ENCODE measurements around the gene CCDC159.

Gene CCDC159

DNA sequence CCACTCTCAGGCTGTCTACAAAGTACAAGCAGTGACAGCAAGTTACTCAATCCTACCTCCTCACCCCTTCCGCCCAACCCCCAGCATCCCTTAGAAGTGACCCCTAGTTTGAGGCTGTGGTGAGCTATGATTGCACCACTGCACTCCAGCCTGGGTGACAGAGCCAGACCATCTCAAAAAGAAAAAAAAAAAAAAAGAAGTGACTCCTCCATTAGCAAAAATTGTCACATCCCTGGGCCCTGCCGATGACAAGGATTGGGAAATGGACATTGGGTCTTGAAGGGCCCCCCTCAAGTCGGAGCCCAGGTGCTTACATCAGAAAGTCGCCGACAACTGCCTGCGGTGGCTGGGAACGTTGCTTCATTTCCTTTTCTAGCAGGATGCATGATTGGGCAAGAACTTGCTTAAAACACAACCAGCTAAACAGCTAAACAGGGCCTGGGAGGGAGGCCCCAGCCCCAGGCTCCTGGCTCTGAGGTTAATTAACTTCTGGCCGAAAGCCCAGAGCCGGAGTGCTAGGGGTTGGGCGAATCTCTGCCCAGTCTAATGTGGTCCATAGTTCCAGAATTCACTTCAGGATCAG, 22.1 kb upstream of the CCDC159 start:
- 0 out of 2 replicates have a peak, but pooled peaks have one; percentile 70 for TF ChIP-seq SIN3A (IDR thresholded peaks at IDR 0.05; ENCODE audit: borderline replicate concordance, insufficient read depth, low read length)
- TF ChIP-seq FOXP2 (optimal IDR thresholded peaks at IDR 0.05; ENCODE audit: borderline replicate concordance, extremely low read depth, extremely low read length, insufficient read depth) = peak; percentile 85
- TF ChIP-seq TAF1 (IDR thresholded peaks at IDR 0.05; ENCODE audit: borderline replicate concordance, insufficient read depth, low read length) = peak; percentile 44; the same call in 1 of the 2 replicates
- TF ChIP-seq, protein P1, sequence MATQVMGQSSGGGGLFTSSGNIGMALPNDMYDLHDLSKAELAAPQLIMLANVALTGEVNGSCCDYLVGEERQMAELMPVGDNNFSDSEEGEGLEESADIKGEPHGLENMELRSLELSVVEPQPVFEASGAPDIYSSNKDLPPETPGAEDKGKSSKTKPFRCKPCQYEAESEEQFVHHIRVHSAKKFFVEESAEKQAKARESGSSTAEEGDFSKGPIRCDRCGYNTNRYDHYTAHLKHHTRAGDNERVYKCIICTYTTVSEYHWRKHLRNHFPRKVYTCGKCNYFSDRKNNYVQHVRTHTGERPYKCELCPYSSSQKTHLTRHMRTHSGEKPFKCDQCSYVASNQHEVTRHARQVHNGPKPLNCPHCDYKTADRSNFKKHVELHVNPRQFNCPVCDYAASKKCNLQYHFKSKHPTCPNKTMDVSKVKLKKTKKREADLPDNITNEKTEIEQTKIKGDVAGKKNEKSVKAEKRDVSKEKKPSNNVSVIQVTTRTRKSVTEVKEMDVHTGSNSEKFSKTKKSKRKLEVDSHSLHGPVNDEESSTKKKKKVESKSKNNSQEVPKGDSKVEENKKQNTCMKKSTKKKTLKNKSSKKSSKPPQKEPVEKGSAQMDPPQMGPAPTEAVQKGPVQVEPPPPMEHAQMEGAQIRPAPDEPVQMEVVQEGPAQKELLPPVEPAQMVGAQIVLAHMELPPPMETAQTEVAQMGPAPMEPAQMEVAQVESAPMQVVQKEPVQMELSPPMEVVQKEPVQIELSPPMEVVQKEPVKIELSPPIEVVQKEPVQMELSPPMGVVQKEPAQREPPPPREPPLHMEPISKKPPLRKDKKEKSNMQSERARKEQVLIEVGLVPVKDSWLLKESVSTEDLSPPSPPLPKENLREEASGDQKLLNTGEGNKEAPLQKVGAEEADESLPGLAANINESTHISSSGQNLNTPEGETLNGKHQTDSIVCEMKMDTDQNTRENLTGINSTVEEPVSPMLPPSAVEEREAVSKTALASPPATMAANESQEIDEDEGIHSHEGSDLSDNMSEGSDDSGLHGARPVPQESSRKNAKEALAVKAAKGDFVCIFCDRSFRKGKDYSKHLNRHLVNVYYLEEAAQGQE (IDR thresholded peaks at IDR 0.05; ENCODE audit: insufficient read depth in 1 of 2, low read depth in 2 of 2, low read length in 2 of 2) = peak in 1 of 2 experiments; percentile 71; a peak in 2 of 4 replicates
- TF ChIP-seq POLR2AphosphoS5 (IDR thresholded peaks at IDR 0.05; ENCODE audit: low read depth, low read length) = peak; percentile 43; the same call in 1 of the 2 replicates

DNA sequence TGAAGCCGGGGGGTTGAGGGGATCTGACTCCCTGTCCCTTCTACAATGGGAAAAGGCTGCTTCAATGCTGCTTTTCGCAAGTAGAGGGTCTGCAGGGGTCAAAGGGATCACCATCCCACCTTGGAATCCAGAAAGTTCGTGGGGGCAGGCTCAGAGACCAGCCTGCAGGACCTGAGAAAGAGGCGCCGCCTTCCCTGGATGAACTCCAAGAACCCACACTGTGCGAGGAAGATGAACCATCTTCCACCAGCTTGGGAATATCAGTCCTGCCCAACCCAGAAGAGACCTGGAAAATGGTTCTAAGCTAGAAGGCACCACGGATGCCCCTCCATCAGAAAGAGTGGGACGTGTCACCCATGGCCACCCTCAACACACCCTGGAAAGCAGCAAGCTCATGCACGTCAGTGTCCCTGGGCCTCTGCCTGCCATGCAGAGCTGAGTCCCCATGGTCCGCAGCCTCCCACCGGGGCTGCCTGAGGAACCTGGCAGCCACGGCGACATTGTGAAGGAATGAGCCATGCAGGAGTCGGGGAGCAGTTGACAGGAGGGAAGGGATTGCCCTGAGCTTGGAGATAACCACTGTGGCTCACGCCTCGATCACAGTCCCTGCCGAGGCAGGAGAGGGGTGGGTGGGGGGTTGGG, 21.4 kb upstream of the CCDC159 start:
- TF ChIP-seq, protein P1 (IDR thresholded peaks at IDR 0.05; ENCODE audit: insufficient read depth in 1 of 2, low read depth in 2 of 2, low read length in 2 of 2) = no peak
- TF ChIP-seq FOXP2 (optimal IDR thresholded peaks at IDR 0.05; ENCODE audit: borderline replicate concordance, extremely low read depth, extremely low read length, insufficient read depth) (no peak), SIN3A (IDR thresholded peaks at IDR 0.05; ENCODE audit: borderline replicate concordance, insufficient read depth, low read length) (no peak)

DNA sequence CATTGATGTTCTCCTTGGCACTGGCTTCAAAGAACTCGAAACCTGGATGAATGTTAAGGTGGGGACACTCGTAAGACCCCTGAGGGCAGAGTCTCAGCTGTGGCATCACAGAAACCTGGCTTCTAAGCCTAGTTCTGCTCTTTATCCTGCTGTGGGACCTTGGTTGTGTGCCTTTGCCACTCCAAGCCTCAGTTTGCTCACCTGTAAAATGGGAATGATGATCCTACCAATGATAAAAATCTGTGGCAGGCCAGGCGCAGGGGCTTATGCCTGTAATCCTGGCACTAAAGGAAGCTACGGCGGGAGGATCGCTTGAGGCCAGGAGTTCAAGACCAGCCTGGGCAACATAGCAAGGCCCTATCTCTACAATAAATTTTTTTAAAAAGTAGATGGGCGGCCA, 20.8 kb upstream of the CCDC159 start:
- TF ChIP-seq, protein P1 (IDR thresholded peaks at IDR 0.05; ENCODE audit: insufficient read depth in 1 of 2, low read depth in 2 of 2, low read length in 2 of 2) = no peak
- no peak for TF ChIP-seq TAF1 (IDR thresholded peaks at IDR 0.05; ENCODE audit: borderline replicate concordance, insufficient read depth, low read length)
- TF ChIP-seq SIN3A (IDR thresholded peaks at IDR 0.05; ENCODE audit: borderline replicate concordance, insufficient read depth, low read length) = no peak
- TF ChIP-seq FOXP2 (optimal IDR thresholded peaks at IDR 0.05; ENCODE audit: borderline replicate concordance, extremely low read depth, extremely low read length, insufficient read depth) = no peak
- no peak for TF ChIP-seq POLR2AphosphoS5 (IDR thresholded peaks at IDR 0.05; ENCODE audit: low read depth, low read length)

DNA sequence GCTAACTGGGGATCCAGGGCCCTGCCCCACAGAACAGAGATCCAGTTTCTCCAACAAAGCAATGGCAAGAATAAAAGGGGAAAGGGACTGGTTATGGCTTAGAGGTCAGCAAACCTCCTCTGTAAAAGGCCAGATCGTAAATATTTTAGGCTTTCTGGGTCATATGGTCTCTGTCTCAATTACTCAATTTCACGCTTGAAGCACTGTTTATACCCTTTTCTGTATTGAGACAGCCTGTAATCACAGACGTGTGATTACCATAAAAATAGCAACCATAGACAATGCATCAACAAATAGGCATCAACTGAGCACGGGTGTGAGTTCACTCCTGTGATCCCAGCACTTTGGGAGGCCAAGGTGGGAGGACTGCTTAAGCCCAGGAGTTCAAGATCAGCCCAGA, 16.2 kb upstream of the CCDC159 start:
- TF ChIP-seq SIN3A (IDR thresholded peaks at IDR 0.05; ENCODE audit: borderline replicate concordance, insufficient read depth, low read length) = no peak
- no peak for TF ChIP-seq TAF1 (IDR thresholded peaks at IDR 0.05; ENCODE audit: borderline replicate concordance, insufficient read depth, low read length)
- TF ChIP-seq POLR2AphosphoS5 (IDR thresholded peaks at IDR 0.05; ENCODE audit: low read depth, low read length) = no peak
- TF ChIP-seq, protein P1 (IDR thresholded peaks at IDR 0.05; ENCODE audit: insufficient read depth in 1 of 2, low read depth in 2 of 2, low read length in 2 of 2) = no peak
- no peak for TF ChIP-seq FOXP2 (optimal IDR thresholded peaks at IDR 0.05; ENCODE audit: borderline replicate concordance, extremely low read depth, extremely low read length, insufficient read depth)

Data from PFSK-1 (cell line).